GM18505 (cell line): Measurements from ENCODE around the gene RTP3.
"Not testable (repeated sequence)": the region's sequence is repeated elsewhere in the genome, so short reads cannot be mapped to it uniquely, and the experiment has no call there.

Experiments
- ATAC-seq: cut with Tn5 transposase; IDR thresholded peaks from one replicate; pipeline ENCODE4 v1.9.1; 2021; ENCODE audit not compliant: unreplicated experiment
- POLR2A ChIP-seq: IDR thresholded peaks from 4 replicates; pipeline ENCODE4 v1.6.1; 2011; ENCODE audit warnings: borderline replicate concordance; ENCODE audit not compliant: insufficient read depth, insufficient read length; ENCODE audit errors: extremely low read depth

Gene RTP3

DNA sequence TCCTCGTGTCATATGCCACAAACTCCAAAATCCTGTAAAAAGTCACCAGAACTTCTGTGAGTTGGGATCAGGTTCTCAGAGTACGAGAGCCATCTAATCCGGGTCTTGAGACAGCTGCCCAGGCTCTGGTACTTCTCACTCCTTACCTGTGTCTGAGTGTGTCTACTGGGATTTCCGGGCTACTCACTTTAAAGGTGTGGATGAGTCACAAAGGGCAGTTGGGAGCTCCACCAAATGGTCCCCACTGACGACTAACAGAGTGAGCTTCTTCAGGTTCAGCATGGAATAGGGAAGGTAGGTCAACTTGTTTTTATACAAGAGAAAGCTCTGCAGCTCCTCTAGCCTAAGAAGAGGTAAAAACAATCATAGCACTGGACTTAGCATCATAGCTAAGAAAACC is 29.5 kb downstream of the RTP3 start:
- no peak for ATAC-seq
- TF ChIP-seq POLR2A = no peak

DNA sequence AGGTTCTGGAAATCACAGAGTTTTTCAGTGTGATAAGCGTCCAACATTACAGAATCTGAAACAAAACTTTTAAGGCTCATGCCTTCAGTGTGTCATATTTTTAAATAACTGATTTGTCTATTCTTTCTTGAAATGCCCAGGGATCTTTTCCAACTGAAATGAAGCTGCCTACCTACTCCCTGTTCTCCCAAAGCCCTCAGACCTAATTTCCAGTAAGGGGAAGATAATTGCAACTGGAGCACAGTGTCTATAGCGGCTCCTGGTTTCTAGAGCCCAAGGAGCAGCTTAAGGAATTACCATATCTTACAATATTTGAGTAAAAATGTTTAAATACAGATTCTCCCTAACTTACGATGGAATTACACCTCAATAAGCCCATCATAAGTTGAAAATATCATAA is 35.3 kb downstream of the RTP3 start:
- no peak for TF ChIP-seq POLR2A
- ATAC-seq = no peak

DNA sequence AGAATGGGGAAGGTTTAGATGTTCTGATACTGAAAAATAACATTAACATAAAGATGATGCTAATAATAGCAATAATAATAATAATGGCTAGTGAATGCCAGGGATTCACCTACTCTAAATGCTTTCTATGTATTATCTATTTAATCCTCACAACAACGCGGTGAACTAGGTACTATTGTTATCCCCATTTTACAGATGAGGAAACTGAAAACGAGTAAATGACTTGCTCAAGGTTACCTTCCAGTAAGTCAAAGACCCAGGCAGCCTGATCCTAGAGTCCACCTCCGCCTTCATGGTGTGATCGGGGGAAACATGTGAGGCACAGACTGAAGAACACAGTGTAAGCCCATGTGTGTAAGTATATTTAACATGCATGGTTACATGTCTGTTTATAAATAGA is 38.0 kb downstream of the RTP3 start:
- no peak for ATAC-seq
- no peak for TF ChIP-seq POLR2A

DNA sequence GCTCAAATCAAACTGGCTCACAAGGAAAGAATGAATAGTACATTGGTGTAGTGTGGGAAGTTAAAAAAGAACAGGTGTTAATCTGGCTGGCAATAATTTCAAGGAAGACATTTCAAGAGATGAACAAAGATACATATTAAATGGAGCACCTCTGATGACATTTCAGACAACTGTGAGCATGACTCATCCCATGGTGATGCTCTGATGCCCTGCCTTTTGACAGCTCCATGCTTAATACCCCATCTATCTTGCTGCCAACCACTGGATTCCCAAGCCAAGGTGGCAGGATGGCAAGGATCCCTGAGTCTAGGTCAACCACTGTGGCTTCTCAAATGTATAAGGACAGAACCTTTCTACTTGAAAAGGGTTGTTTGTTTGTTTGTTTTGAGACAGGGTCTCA is 39.0 kb downstream of the RTP3 start:
- no peak for TF ChIP-seq POLR2A
- ATAC-seq = no peak

DNA sequence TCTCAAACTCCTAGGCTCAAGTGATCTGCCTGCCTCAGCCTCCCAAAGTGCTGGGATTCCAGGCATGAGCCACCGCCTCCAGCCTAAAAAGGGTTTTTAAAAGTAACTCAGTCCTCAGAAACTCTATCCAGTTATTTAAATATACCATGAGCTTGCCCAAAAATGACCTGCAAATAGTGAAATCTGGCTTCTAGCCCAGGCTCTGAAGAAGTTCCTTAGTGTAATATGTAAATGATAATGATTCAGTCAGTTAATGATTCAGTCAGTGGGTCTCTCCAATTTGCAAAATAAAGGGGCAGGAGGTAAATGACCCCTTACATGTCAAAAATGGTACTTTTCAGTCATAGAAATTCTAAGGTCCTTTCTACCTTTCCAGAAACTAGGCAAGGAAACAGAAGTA is 39.5 kb downstream of the RTP3 start:
- no peak for ATAC-seq
- TF ChIP-seq POLR2A = no peak

DNA sequence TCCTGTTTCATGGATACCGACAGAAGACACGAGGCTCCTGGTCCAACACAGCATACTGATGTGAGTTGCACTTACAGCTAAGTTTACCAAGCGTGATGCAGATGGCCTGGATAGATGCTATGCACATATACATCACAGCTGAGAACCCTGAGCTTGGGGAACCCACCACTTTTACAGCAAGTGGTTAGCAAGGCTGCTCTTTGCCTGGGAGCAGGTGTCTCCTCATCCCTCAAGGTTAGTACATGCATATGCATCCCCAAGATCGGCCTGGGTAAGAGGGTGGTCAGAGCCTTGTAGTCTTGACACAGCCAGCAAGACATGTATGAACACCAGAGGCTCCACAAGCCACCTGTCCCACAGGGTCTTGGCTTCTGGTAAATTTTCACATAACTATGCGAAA is 40.0 kb downstream of the RTP3 start:
- ATAC-seq = no peak
- no peak for TF ChIP-seq POLR2A

DNA sequence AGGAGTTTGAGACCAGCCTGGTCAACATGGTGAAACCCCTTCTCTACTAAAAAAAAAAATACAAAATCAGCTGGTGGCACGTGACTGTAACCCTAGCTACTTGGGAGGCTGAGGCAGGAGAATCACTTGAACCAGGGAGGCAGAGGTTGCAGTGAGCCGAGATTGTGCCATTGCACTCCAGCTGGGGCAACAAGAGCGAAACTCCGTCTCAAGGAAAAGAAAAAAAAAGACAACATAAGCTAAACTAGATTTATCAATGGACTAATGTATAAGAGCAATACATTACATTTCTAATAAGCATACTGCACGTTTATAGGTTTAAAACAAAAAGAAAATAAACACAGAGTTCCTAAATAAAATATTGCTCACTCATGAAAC is 40.6 kb downstream of the RTP3 start:
- ATAC-seq = not testable (repeated sequence)

DNA sequence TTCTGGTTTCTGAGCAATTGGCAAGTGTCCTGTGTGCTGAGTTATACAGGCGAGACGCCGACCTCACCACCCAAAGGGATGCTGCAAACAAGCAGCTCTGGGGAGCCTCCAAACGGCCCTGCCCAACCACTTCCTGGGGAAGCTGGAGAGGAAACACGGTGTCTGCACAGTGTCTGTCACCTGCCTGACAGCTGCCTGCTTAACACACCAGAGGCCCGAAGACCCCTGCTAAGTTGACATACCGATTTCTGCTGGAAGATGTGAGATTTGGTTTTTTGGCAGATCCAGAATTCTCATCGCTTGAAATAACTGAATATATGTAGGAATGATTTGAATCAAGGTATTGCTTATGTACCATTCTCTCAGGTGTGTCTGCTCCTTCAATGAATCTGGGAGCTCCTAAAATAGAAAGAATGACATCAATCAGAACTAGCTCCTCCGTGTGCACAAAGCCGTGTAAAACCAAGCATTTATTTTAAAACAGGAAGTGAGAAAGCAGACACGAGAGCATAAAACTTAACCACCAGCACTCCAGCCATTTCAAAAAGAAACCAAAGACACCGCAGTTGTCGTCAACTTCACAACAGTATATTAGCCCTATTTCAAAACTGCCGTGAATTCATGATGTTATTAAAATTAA is 41.1 kb downstream of the RTP3 start:
- peak; percentile 23 for TF ChIP-seq POLR2A
- ATAC-seq = peak; percentile 83

DNA sequence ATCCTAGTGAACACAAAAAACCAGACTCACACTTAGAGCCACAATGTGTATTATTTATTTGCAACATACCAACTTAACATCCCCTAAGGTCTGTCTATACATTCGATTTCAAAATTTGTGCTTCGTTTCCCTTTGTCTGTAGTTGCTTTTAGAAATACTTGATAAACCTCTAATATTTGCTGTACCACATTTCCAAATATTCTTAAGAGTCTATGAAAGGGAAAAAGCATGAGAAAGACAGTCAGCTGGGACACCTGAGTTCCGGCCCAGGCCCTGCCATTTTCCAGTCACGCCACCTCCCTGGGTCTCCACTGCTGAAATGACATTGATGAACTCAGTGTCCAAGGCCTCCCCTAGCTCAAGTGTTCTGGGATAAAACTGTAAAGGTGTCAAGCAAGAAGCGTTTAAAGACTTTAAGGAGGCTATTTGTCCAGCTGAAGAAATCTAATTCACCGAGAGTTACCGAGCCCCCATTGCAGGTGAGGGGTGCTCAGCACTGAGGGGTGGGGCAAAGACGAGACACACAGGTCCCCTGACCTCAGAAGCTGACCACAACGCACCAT is 41.7 kb downstream of the RTP3 start:
- no peak for TF ChIP-seq POLR2A
- no peak for ATAC-seq

DNA sequence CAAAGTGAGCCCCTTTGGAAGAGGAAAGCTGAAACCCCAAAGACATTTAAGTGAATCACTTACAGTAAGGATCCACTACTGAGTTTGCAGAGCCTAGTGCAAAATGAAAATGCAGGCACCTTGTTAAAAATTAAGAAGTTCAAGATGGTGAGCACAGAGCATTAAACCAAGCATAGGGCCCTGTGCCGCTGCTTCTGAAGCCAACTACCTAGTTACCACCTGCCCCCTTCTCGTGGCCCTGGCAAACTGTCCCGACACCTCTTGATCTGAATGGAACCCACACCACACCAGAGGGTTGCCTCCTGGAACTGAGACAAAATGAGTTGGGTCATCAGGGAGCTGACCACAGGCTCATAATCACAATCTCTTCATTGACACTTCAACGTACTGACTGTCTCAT is 42.8 kb downstream of the RTP3 start:
- no peak for ATAC-seq
- no peak for TF ChIP-seq POLR2A

DNA sequence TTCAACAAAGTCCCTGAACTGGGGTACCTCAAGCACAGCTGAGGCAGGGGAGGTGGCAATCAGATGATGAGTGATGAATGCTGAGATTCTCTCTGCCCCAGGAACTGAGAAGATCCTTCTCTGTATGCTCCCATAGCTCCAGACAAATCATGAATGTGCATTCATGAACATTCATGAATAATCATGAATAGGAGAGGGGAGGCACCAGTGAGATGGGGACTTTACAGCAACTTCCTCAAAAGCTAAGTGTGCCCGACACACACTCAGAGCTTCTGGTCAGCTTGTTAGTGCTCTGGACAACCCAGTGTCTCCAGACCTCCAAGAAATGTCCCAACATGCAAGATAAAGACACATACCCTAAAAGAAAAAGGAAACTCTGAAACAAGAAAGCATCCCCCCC is 44.1 kb downstream of the RTP3 start:
- no peak for ATAC-seq
- no peak for TF ChIP-seq POLR2A

DNA sequence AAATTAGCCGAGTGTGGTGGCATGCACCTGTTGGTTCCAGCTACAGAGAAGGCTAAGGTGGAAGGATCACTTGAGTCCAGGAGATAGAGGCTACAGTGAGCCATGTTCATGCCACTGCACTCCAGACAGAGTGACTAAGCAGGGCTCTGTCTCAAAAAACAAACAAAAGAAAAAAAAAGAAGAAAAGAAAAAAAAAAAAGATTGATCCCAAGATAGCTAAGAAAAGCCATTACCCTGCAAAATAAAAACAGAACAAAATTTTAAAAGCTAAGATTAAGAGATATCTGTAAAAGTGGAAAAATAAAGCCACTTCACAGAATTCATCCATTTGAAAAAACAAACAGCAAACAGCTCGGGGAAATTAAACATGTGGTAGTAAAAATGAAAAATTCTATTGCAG is 44.6 kb downstream of the RTP3 start:
- no peak for ATAC-seq
- TF ChIP-seq POLR2A = no peak

DNA sequence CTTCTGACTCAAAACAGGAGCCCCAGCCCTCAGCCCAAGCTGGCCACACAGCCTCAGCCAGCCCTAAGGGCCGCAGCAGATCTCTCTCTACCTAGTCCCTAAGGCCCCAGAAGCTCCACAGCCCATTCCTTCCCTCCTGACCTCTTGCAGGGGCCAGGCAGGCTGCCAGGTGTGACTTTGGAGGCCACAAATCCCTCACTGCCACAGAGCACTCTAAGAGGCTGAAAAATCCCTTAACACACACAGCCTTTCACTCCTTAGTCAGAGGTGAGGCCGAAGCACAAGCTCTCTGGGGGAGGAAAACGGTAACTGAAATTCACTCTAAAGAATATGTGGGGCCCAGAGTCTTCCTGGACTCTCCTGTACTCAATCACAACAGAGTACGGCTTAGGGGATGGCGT is 45.0 kb downstream of the RTP3 start:
- no peak for ATAC-seq
- TF ChIP-seq POLR2A = no peak

DNA sequence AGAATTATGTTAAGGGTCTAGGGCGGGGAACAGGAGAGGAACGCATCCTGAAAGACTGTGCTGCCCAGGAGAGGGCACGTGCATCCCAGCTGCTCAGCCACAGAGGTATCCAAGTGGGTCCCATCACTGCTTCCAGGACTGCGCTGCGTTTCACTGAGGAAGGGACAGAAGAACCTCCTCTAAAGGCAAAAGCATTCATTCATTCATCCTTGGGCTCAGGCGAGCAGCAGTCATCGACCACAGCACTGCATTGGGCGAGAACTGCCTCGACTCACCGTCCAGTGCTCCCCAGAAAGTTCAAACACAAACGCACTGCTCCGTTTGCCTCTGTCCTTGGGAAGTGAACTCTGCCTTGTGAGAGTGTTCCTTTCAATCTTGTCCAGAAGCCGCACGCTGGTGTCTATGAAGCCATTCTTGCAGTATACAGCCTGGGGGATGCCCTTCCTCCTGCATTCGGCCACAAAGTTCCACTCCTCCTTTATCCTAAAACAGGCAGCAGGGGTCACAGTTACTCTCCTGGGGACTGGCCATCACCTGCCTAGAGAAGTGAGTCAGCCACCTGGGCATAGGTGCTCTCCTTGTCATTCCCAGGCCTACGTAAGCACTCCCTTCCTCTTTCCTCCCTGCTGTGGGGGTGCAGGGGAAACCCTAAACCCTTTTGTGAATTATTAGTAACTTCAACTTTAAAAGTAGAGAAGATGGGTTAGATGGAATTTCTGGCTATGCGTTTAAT is 47.2 kb downstream of the RTP3 start:
- no peak for TF ChIP-seq POLR2A
- no peak for ATAC-seq
